HUES6 (cell line): ENCODE results near the gene ECPAS.

Source experiments
- H3K27ac ChIP-seq: 2 replicates; pipeline ENCODE4 v1.7.0; 2013; ENCODE audit warnings: low read depth, mild to moderate bottlenecking, low read length, inconsistent platforms
- H3K27me3 ChIP-seq: 2 replicates; pipeline ENCODE4 v1.6.1; 2013; ENCODE audit warnings: low read length; ENCODE audit not compliant: control insufficient read depth, insufficient read depth
- H3K36me3 ChIP-seq: 2 replicates; pipeline ENCODE4 v1.6.1; 2013; ENCODE audit warnings: low read length; ENCODE audit not compliant: control insufficient read depth, insufficient read depth
- H3K4me1 ChIP-seq: 2 replicates; pipeline ENCODE4 v1.6.1; 2013; ENCODE audit warnings: low read length; ENCODE audit not compliant: control insufficient read depth, insufficient read depth
- H3K4me3 ChIP-seq: 2 replicates; pipeline ENCODE4 v1.5.1; 2013; ENCODE audit warnings: low read depth, low read length
- H3K9ac ChIP-seq: one replicate; pipeline ENCODE4 v1.6.1; 2013; ENCODE audit warnings: mild to moderate bottlenecking, low read length
- H3K9me3 ChIP-seq: 2 replicates; pipeline ENCODE4 v1.6.1; 2013; ENCODE audit warnings: low read depth, low read length; ENCODE audit not compliant: control insufficient read depth, insufficient read depth

Gene ECPAS

GRCh38 chr9:111442360-111443027, 41.7 kb downstream of the ECPAS start:
- Histone ChIP-seq H3K9me3 (no peaks in the 10 kb centered on the region), H3K36me3 (peaks cover 63% of the 10 kb centered on the region), H3K27ac (no peak overlapping the region), H3K27me3 (no peaks in the 10 kb centered on the region), H3K4me3 (no peak overlapping the region), H3K4me1 (no peaks in the 10 kb centered on the region; the same call in 1 of the 2 replicates), H3K9ac (no peak overlapping the region)

- Histone ChIP-seq H3K9me3 (no peaks in the 10 kb centered on the region), H3K4me3 (no peak overlapping the region), H3K27me3 (no peaks in the 10 kb centered on the region), H3K4me1 (no peaks in the 10 kb centered on the region; the same call in 1 of the 2 replicates), H3K27ac (no peak overlapping the region), H3K9ac (no peak overlapping the region), H3K36me3 (peaks cover 74% of the 10 kb centered on the region)
These were observed 44.0 kb downstream of the ECPAS start for GRCh38 chr9:111440226-111440625.

DNA sequence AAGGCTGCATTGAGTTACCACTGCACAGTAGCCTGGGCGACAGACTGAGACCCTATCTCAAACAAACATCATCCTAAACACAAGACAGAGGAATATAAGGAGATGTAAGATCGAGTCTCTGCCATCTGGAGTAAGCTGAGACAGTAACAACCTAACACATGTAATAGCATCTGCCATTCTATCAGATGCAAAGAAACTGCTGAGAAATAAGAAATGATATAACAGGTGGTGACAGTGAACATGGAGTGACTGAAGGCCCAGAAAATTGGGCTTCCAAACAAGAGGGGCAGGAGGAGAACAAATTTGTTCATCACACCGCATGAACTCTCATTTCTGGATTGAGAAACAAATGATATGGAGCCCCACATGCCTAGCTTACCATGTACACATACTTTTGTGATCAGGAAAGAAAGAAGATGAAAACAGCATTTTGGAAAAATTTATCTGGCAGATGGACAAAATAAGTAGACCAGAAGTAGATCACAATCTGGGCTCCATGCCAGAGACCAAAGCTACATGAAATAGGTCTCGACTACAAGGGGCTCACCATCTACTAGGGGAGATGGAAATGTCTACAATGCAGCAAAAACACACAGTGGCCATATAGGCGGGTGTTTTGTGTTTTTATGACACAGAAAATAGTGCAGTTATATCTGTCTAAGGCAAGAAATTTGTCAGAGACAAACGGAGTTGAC, 45.5 kb downstream of the ECPAS start:
- no peaks in the 10 kb centered on the region for H3K9me3 ChIP-seq
- no peak overlapping the region for H3K27ac ChIP-seq
- H3K36me3 ChIP-seq: peaks cover 71% of the 10 kb centered on the region
- no peak overlapping the region for H3K4me3 ChIP-seq
- H3K9ac ChIP-seq: no peak overlapping the region
- H3K27me3 ChIP-seq: no peaks in the 10 kb centered on the region
- H3K4me1 ChIP-seq: no peaks in the 10 kb centered on the region; the same call in 1 of the 2 replicates

GRCh38 chr9:111436571-111436970, 47.6 kb downstream of the ECPAS start:
- Histone ChIP-seq H3K4me3 (no peak overlapping the region), H3K27ac (no peak overlapping the region), H3K27me3 (no peaks in the 10 kb centered on the region), H3K9ac (no peak overlapping the region), H3K4me1 (no peaks in the 10 kb centered on the region; the same call in 1 of the 2 replicates), H3K9me3 (no peaks in the 10 kb centered on the region), H3K36me3 (peaks cover 71% of the 10 kb centered on the region)

GRCh38 chr9:111433082-111433481, 51.1 kb downstream of the ECPAS start:
- Histone ChIP-seq H3K27me3 (no peaks in the 10 kb centered on the region), H3K9me3 (no peaks in the 10 kb centered on the region), H3K4me3 (no peak overlapping the region), H3K9ac (no peak overlapping the region), H3K27ac (no peak overlapping the region), H3K36me3 (peaks cover 76% of the 10 kb centered on the region), H3K4me1 (no peaks in the 10 kb centered on the region)

GRCh38 chr9:111431684-111432083, 52.5 kb downstream of the ECPAS start:
- no peak overlapping the region for H3K4me3 ChIP-seq
- peaks cover 79% of the 10 kb centered on the region for H3K36me3 ChIP-seq
- H3K4me1 ChIP-seq: no peaks in the 10 kb centered on the region; the same call in 1 of the 2 replicates
- no peak overlapping the region for H3K9ac ChIP-seq
- no peak overlapping the region for H3K27ac ChIP-seq
- H3K9me3 ChIP-seq: no peaks in the 10 kb centered on the region
- H3K27me3 ChIP-seq: no peaks in the 10 kb centered on the region

DNA sequence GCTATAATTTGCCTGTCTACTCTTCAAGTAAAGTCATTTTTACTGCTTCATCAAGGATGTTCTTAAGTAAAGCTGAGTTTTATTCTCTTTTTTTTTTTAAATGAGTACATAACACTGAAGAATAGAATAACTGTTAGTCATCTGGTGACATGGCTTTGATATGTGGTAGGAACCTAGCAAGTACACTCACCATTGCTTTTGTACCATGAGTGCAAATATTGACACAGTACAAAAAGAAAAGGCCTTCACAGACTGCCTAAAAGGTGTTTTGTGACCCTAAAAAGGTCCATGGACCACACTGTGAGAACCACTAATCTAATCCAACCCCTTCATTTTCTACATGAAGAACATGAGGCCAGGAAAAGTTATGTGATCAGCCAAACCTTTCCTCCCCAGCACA, 55.0 kb downstream of the ECPAS start:
- H3K4me3 ChIP-seq: no peak overlapping the region
- H3K27ac ChIP-seq: no peak overlapping the region
- no peak overlapping the region for H3K9ac ChIP-seq
- H3K36me3 ChIP-seq: peaks cover 89% of the 10 kb centered on the region
- no peaks in the 10 kb centered on the region for H3K9me3 ChIP-seq
- H3K4me1 ChIP-seq: no peaks in the 10 kb centered on the region; the same call in 1 of the 2 replicates
- H3K27me3 ChIP-seq: no peaks in the 10 kb centered on the region

- no peaks in the 10 kb centered on the region for H3K27me3 ChIP-seq
- no peaks in the 10 kb centered on the region; the same call in 1 of the 2 replicates for H3K4me1 ChIP-seq
- H3K4me3 ChIP-seq: no peak overlapping the region
- H3K27ac ChIP-seq: peak overlapping the region; percentile 61; the same call in 1 of the 2 replicates
- H3K9me3 ChIP-seq: no peaks in the 10 kb centered on the region
- no peak overlapping the region for H3K9ac ChIP-seq
- H3K36me3 ChIP-seq: peaks cover 94% of the 10 kb centered on the region
These were observed 57.0 kb downstream of the ECPAS start for GRCh38 chr9:111427186-111427585.

- H3K27me3 ChIP-seq: no peaks in the 10 kb centered on the region
- H3K27ac ChIP-seq: no peak overlapping the region
- H3K4me3 ChIP-seq: no peak overlapping the region
- H3K9me3 ChIP-seq: no peaks in the 10 kb centered on the region
- no peak overlapping the region for H3K9ac ChIP-seq
- peaks cover 95% of the 10 kb centered on the region for H3K36me3 ChIP-seq
- H3K4me1 ChIP-seq: no peaks in the 10 kb centered on the region; the same call in 1 of the 2 replicates
These were observed 60.8 kb downstream of the ECPAS start for GRCh38 chr9:111423389-111423788.

GRCh38 chr9:111414406-111414805, 69.8 kb downstream of the ECPAS start:
- Histone ChIP-seq H3K4me1 (no peaks in the 10 kb centered on the region), H3K9ac (no peak overlapping the region), H3K4me3 (no peak overlapping the region), H3K27me3 (no peaks in the 10 kb centered on the region), H3K36me3 (peaks cover 99% of the 10 kb centered on the region), H3K9me3 (no peaks in the 10 kb centered on the region), H3K27ac (no peak overlapping the region)

DNA sequence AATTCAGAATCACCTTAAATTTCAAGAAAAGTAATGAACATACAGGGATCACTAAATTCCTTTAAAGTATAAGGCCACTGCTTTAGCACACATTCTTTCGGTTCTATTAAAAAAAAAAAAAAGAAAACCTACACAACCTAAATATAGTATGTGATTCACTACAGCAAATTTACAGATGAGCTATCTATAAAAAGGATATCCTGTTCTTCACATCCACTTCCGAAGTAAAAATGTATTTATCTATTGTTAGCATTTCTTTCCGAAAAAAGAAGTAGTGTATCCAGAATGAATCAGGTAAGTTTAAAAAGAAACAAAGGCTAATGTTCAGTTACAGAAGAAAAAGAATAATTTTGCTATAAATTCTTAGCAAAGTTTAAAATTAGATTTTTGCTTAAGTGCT, 70.2 kb downstream of the ECPAS start:
- no peak overlapping the region for H3K9ac ChIP-seq
- no peaks in the 10 kb centered on the region for H3K4me1 ChIP-seq
- H3K36me3 ChIP-seq: peaks cover 99% of the 10 kb centered on the region
- H3K27ac ChIP-seq: no peak overlapping the region
- H3K4me3 ChIP-seq: no peak overlapping the region
- H3K9me3 ChIP-seq: no peaks in the 10 kb centered on the region
- no peaks in the 10 kb centered on the region for H3K27me3 ChIP-seq
